AG09319 (cell line): ENCODE results near the gene ABCA9.

Experiments
- DNase-seq: peaks from one replicate; pipeline ENCODE4 v3.0.0-alpha.2; 2010; ENCODE audit warnings: low read depth; ENCODE audit errors: extremely low read depth
- TF ChIP-seq, protein P1 (sequence below): IDR thresholded peaks from 2 replicates; pipeline ENCODE4 v1.5.1; 2011; ENCODE audit warnings: low read depth, mild to moderate bottlenecking, inconsistent platforms, low read length, moderate library complexity

Gene ABCA9

GRCh38 chr17:69056179-69056823, 4.4 kb downstream of the ABCA9 start:
- TF ChIP-seq, protein P1, sequence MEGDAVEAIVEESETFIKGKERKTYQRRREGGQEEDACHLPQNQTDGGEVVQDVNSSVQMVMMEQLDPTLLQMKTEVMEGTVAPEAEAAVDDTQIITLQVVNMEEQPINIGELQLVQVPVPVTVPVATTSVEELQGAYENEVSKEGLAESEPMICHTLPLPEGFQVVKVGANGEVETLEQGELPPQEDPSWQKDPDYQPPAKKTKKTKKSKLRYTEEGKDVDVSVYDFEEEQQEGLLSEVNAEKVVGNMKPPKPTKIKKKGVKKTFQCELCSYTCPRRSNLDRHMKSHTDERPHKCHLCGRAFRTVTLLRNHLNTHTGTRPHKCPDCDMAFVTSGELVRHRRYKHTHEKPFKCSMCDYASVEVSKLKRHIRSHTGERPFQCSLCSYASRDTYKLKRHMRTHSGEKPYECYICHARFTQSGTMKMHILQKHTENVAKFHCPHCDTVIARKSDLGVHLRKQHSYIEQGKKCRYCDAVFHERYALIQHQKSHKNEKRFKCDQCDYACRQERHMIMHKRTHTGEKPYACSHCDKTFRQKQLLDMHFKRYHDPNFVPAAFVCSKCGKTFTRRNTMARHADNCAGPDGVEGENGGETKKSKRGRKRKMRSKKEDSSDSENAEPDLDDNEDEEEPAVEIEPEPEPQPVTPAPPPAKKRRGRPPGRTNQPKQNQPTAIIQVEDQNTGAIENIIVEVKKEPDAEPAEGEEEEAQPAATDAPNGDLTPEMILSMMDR = no peak
- no peak for DNase-seq

- DNase-seq = no peak
- TF ChIP-seq, protein P1 = no peak
Observed at GRCh38 chr17:69055334-69055733, 5.4 kb downstream of the ABCA9 start.

DNA sequence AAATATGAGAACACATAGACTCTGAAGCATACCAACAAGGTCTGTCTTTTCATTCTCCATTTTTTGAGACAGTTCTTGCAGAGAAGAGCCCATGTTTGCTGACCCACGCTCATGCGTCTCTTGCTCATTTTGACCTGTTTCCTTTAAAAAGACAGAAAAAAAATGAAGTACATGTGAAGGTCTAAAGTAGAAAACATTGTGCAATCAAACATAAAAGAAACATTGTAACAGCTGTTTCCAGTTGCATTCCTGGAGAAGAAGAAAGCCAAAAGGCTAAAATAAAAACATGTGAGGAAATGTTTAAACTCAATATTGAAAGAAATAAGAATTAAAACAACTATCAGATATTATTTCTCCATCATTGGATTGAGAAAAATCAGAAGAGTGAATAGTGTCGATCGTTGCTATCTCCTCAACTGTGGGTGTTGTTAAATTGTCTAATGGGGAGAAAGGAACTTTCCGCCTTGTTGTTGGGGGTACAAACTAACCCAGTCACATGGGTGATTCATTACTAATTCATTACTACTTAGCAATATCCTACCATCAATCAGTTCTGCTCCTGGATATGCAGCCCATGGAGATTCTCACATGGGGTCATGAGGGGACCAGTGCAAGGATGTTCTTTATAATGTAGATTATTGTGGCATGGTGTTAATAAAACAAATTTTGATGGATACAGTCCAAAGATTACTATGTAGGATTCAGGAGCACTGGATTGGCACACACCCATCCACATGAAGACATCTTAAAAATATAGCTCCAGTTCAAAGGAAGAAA, 9.5 kb downstream of the ABCA9 start:
- DNase-seq = no peak
- TF ChIP-seq, protein P1 = no peak

DNA sequence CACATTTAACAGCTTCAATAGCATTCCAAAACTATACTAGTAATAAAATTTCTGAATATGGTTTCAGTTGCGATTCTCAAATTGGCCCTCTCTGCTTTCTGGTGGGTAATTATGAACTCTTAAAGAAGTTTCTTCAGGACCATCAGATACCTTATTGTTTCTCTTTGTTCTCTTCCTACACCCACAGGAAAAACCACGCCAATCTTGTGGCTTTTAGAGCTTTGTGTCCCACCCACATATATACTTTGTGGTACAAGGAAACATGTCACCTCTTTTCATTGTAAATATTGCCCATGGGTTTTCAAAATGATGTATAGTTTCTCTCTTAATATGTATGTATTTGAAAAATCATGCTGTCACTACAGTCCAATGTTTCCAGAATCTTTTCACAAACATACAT, 12.1 kb downstream of the ABCA9 start:
- TF ChIP-seq, protein P1 = no peak
- no peak for DNase-seq

DNA sequence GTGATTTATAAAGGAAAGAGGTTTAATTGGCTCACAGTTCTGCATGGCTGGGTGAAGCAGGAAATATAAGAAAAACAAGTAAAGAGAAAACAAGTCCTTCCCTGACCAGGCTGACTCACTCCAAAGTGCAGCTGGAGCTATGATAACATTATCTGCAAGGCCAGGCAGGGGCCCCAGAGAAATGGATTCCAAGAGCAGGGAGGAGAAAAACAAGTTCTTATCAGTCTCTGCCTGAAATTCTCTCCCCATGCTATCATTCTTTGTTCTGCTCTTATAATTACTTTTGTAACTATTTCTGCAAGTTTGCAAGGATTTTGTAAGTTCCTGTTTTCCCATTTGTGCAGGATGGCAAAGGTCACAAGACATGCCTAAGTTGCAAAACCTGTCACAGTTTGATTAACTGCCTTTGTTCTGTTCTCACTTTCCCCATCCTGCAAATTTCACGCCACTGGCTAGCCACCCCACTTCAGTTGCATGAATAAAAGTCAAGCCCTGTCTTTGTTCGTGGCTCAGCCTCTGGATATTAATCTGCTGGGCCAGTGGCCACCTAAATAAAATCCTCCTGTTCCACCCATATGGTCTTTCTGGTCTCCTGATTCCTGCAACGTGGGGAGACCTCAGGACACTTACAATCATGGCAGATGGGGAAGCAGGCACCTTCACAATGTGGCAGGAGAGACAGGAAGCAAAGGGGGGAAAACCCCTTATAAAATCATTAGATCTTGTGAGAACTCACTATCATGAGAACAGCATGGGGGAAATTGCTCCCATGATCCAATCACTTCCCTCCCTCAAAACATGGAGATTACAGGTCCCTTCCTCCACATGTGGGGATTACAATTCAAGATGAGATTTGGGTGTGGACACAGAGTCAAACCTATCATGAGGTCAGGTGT, 13.1 kb downstream of the ABCA9 start:
- TF ChIP-seq, protein P1 = no peak
- DNase-seq = peak; percentile 53

GRCh38 chr17:69046121-69046807, 14.5 kb downstream of the ABCA9 start:
- DNase-seq = no peak
- TF ChIP-seq, protein P1 = no peak
